Measurements from ENCODE around the gene RDH11. TPM values are rescaled to one million over a fixed set of nuclear protein-coding genes. Genes with fewer than 3 reads are reported as not detected.
"Not testable (repeated sequence)": the region's sequence is repeated elsewhere in the genome, so short reads cannot be mapped to it uniquely, and the experiment has no call there.

Gene RDH11
- total RNA-seq, 6 experiments from 2014 or later, result 46.1 to 51.9 (median 49.6) TPM

- H3K36me3 Mint-ChIP-seq (ENCODE audit: low read depth), result peaks cover 2% of the 10 kb centered on the region; the same call in 1 of the 2 replicates
- peaks cover 3% of the 10 kb centered on the region for H3K9me3 Mint-ChIP-seq
- TF ChIP-seq, protein P1, sequence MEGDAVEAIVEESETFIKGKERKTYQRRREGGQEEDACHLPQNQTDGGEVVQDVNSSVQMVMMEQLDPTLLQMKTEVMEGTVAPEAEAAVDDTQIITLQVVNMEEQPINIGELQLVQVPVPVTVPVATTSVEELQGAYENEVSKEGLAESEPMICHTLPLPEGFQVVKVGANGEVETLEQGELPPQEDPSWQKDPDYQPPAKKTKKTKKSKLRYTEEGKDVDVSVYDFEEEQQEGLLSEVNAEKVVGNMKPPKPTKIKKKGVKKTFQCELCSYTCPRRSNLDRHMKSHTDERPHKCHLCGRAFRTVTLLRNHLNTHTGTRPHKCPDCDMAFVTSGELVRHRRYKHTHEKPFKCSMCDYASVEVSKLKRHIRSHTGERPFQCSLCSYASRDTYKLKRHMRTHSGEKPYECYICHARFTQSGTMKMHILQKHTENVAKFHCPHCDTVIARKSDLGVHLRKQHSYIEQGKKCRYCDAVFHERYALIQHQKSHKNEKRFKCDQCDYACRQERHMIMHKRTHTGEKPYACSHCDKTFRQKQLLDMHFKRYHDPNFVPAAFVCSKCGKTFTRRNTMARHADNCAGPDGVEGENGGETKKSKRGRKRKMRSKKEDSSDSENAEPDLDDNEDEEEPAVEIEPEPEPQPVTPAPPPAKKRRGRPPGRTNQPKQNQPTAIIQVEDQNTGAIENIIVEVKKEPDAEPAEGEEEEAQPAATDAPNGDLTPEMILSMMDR (IDR thresholded peaks at IDR 0.05), result peak; percentile 79
- peak; percentile 43 for DNase-seq
- no peak overlapping the region for H3K27ac Mint-ChIP-seq
- H3K27me3 Mint-ChIP-seq (ENCODE audit: insufficient read depth), result no peaks in the 10 kb centered on the region
- H3K4me1 Mint-ChIP-seq (ENCODE audit: low read depth), result no peaks in the 10 kb centered on the region
- H3K4me3 Mint-ChIP-seq, result no peak overlapping the region
Measured at GRCh38 chr14:67704484-67705089, 9.0 kb upstream of the RDH11 start.

- H3K4me3 Mint-ChIP-seq, result no peak overlapping the region
- no peaks in the 10 kb centered on the region for H3K36me3 Mint-ChIP-seq (ENCODE audit: low read depth)
- no peaks in the 10 kb centered on the region for H3K9me3 Mint-ChIP-seq
- TF ChIP-seq, protein P1 (IDR thresholded peaks at IDR 0.05), result no peak
- H3K4me1 Mint-ChIP-seq (ENCODE audit: low read depth), result no peaks in the 10 kb centered on the region
- no peak for DNase-seq
- no peak overlapping the region for H3K27ac Mint-ChIP-seq
- H3K27me3 Mint-ChIP-seq (ENCODE audit: insufficient read depth), result no peaks in the 10 kb centered on the region
Measured at GRCh38 chr14:67703997-67704396, 8.4 kb upstream of the RDH11 start.

- not testable (repeated sequence) for H3K4me1 Mint-ChIP-seq (ENCODE audit: low read depth); DNase-seq; H3K4me3 Mint-ChIP-seq; H3K9me3 Mint-ChIP-seq; H3K27me3 Mint-ChIP-seq (ENCODE audit: insufficient read depth); H3K36me3 Mint-ChIP-seq (ENCODE audit: low read depth)
- peak within 1 kb of the TSS; percentile 26 for H3K27ac Mint-ChIP-seq
Measured at GRCh38 chr14:67701492-67701891, 5.9 kb upstream of the RDH11 start, which contains the start of gene RDH12. Gene RDH12, plus strand, starts transcription at chr14:67701886. Its CDS starts 20,757 bp downstream, at chr14:67722643.

DNA sequence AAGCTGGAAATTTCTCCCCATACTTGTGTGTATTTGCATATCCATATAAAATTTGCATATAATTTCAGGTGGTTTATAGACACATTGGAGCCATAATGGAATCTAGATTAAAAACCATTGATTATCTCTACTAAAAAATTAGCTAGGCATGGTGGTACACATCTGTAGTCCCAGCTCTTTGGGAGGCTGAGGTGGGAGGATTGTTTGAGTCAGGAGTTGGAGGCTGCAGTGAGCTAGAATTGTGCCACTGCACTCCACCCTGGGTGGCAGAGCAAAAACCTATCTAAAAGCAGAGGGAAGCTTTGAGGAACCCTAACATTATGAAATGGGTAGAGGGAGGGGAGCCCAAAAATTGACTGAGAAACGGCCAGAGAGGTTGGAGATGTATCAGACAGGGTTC lies 2.6 kb upstream of the RDH11 start:
- no peak overlapping the region for H3K4me3 Mint-ChIP-seq
- no peak for DNase-seq
- TF ChIP-seq, protein P1 (IDR thresholded peaks at IDR 0.05), result no peak
- no peak overlapping the region for H3K27ac Mint-ChIP-seq
- no peaks in the 10 kb centered on the region for H3K9me3 Mint-ChIP-seq
- peaks cover 15% of the 10 kb centered on the region for H3K4me1 Mint-ChIP-seq (ENCODE audit: low read depth)
- peaks cover 4% of the 10 kb centered on the region for H3K27me3 Mint-ChIP-seq (ENCODE audit: insufficient read depth)
- H3K36me3 Mint-ChIP-seq (ENCODE audit: low read depth), result no peaks in the 10 kb centered on the region

DNA sequence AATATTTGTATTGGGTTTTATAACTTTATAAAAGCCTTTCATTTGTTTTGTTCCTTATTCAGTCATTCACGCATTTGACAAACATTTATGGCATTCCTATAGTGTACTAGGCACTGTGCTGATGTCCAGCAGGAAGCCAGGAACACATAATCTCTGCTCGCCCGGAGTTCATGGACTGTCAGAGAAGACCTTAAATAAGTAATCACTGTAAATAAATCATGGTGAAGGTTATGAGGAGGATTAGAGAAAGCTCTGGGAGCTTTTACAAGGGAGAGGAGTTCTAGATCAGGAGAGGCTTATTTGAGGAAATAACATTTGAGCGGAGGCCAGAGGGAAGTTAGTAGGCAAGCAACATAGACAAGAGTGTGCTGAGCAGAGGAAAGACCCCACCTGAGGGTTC lies 1.4 kb upstream of the RDH11 start:
- Mint-ChIP-seq H3K27me3 (ENCODE audit: insufficient read depth) (peaks cover 4% of the 10 kb centered on the region), H3K4me1 (ENCODE audit: low read depth) (peaks cover 26% of the 10 kb centered on the region), H3K9me3 (no peaks in the 10 kb centered on the region), H3K36me3 (ENCODE audit: low read depth) (peaks cover 5% of the 10 kb centered on the region), H3K27ac (no peak overlapping the region), H3K4me3 (no peak overlapping the region)
- no peak for DNase-seq
- TF ChIP-seq, protein P1 (IDR thresholded peaks at IDR 0.05), result no peak

- Mint-ChIP-seq H3K27me3 (ENCODE audit: insufficient read depth) (peaks cover 4% of the 10 kb centered on the region), H3K4me1 (ENCODE audit: low read depth) (peaks cover 26% of the 10 kb centered on the region), H3K36me3 (ENCODE audit: low read depth) (peaks cover 24% of the 10 kb centered on the region), H3K27ac (peak overlapping the region; percentile 87), H3K9me3 (no peaks in the 10 kb centered on the region), H3K4me3 (peak overlapping the region; percentile 95)
- peak; percentile 91 for DNase-seq
- TF ChIP-seq, protein P1 (IDR thresholded peaks at IDR 0.05), result no peak
Measured at GRCh38 chr14:67694791-67695393, 672 bp downstream of the RDH11 start.
